HG03442 (cell line): ENCODE data around the gene TECPR2.
"Not testable (repeated sequence)": the region's sequence is repeated elsewhere in the genome, so short reads cannot be mapped to it uniquely, and the experiment has no call there.

Experiments
- ATAC-seq: cut with Tn5 transposase; IDR thresholded peaks from one replicate; pipeline ENCODE4 v1.9.1; 2021; ENCODE audit warnings: mild to moderate bottlenecking, moderate library complexity; ENCODE audit not compliant: unreplicated experiment

Gene TECPR2

GRCh38 chr14:102545461-102546265 is 182.9 kb downstream of the TECPR2 start:
- ATAC-seq = no peak

DNA sequence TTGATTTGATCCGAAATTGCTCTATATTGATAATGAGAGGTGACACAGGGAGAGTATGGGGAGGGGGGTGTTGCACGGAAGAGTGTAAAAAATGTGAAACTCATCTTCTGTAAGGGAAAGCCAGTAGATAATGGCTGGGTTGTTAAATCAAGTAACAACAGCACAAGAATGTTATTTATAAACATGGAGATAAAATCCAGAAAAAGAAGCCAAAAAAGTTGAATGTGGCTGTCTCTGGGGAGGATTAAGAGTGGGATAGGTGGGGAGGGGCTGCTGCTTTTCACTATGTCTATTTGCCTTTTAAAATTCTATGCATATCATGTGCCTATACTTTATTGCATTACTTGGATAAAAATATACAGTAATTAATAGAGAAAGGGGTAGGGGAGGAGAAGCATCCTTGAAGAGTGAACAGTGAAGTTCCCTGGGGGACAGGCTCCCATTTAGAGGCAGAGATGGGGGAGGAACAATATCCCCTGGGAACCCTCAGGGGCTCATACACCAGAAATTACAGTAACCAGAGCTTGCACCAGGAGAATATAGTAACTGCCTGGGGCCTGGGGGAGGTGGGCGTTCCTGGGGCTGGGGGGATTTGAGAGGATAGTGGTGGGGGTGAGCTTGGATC is 186.0 kb downstream of the TECPR2 start:
- ATAC-seq = no peak

GRCh38 chr14:102550927-102551401 is 188.2 kb downstream of the TECPR2 start:
- ATAC-seq = not testable (repeated sequence)
